Activated T-cell treated with anti-CD3 and anti-CD28 coated beads, Interleukin-2, amount 50 U/mL, for 4 hours (primary cell): ENCODE measurements around the gene KHNYN. TPM values are rescaled to one million over a fixed set of nuclear protein-coding genes. Genes with fewer than 3 reads are reported as not detected.
"Not testable (repeated sequence)": the region's sequence is repeated elsewhere in the genome, so short reads cannot be mapped to it uniquely, and the experiment has no call there.

Source experiments
- ATAC-seq, 2 donors: fragments of 200-7000 bp; cut with Tn5 transposase; one replicate each; pipeline ENCODE4 v1.10.0; 2021
- DNase-seq: peaks from one replicate; pipeline ENCODE4 v3.0.0-alpha.2; 2020
- H3K27me3 Mint-ChIP-seq: one replicate; pipeline ENCODE4 v1.8.0; 2021; ENCODE audit warnings: low read depth, mixed read lengths
- H3K36me3 Mint-ChIP-seq: one replicate; pipeline ENCODE4 v1.8.0; 2022; ENCODE audit warnings: mixed read lengths; ENCODE audit not compliant: insufficient read depth
- H3K4me1 Mint-ChIP-seq: one replicate; pipeline ENCODE4 v1.8.0; 2021; ENCODE audit warnings: low read depth, mixed read lengths
- H3K4me3 Mint-ChIP-seq: one replicate; pipeline ENCODE4 v1.8.0; 2021; ENCODE audit warnings: mild to moderate bottlenecking, moderate library complexity, mixed read lengths
- H3K9me3 Mint-ChIP-seq: one replicate; pipeline ENCODE4 v1.8.0; 2021; ENCODE audit warnings: mixed read lengths
- total RNA-seq, 3 donors: library from RNA; stranded (reverse); gene quantifications; one replicate each; pipeline ENCODE4 v1.2.1, GENCODE V29; 2021

KHNYN gene
- 10 to 100 TPM; 53.2 to 65.1 (median 56.5) TPM for total RNA-seq

GRCh38 chr14:24429395-24430142, at the start of gene KHNYN, which contains the start of gene CBLN3:
TSS of gene KHNYN (plus strand) at chr14:24429954. CDS start at chr14:24430731, 777 bp downstream.
TSS of gene CBLN3 (minus strand) at chr14:24429668. CDS start at chr14:24429054, 614 bp downstream.
- Mint-ChIP-seq H3K4me3 (peak within 1 kb of the TSS; percentile 91), H3K27me3 (no peaks in the 10 kb centered on the region), H3K9me3 (no peaks in the 10 kb centered on the region), H3K4me1 (peaks cover 50% of the 10 kb centered on the region), H3K36me3 (peaks cover 17% of the 10 kb centered on the region)
- peak; percentile 83 for DNase-seq
- ATAC-seq, result peak; percentile 86 to 87

- Mint-ChIP-seq H3K4me1 (no peaks in the 10 kb centered on the region), H3K27me3 (peaks cover 7% of the 10 kb centered on the region), H3K9me3 (no peaks in the 10 kb centered on the region), H3K36me3 (no peaks in the 10 kb centered on the region), H3K4me3 (no peak overlapping the region)
- DNase-seq, result no peak
- ATAC-seq, result peak; percentile 57 to 61
Measured at GRCh38 chr14:24381363-24382063, 48.2 kb upstream of the KHNYN start.

- ATAC-seq (no peak), DNase-seq (no peak)
- Mint-ChIP-seq H3K36me3 (no peaks in the 10 kb centered on the region), H3K4me1 (no peaks in the 10 kb centered on the region), H3K27me3 (peaks cover 7% of the 10 kb centered on the region), H3K9me3 (no peaks in the 10 kb centered on the region), H3K4me3 (no peak overlapping the region)
Measured at GRCh38 chr14:24382064-24382371, 47.7 kb upstream of the KHNYN start.

- no peaks in the 10 kb centered on the region for H3K36me3 Mint-ChIP-seq
- H3K9me3 Mint-ChIP-seq, result no peaks in the 10 kb centered on the region
- peaks cover 7% of the 10 kb centered on the region for H3K27me3 Mint-ChIP-seq
- DNase-seq, result no peak
- no peak overlapping the region for H3K4me3 Mint-ChIP-seq
- H3K4me1 Mint-ChIP-seq, result no peaks in the 10 kb centered on the region
- no peak for ATAC-seq
Measured at GRCh38 chr14:24384169-24384568, 45.6 kb upstream of the KHNYN start.

- H3K4me1 Mint-ChIP-seq, result no peaks in the 10 kb centered on the region
- H3K4me3 Mint-ChIP-seq, result no peak overlapping the region
- no peaks in the 10 kb centered on the region for H3K36me3 Mint-ChIP-seq
- DNase-seq (no peak), ATAC-seq (no peak)
- H3K27me3 Mint-ChIP-seq, result peaks cover 11% of the 10 kb centered on the region
- H3K9me3 Mint-ChIP-seq, result no peaks in the 10 kb centered on the region
Measured at GRCh38 chr14:24385524-24385923, 44.2 kb upstream of the KHNYN start.

- ATAC-seq (no peak), DNase-seq (no peak)
- peaks cover 22% of the 10 kb centered on the region for H3K27me3 Mint-ChIP-seq
- no peak overlapping the region for H3K4me3 Mint-ChIP-seq
- H3K4me1 Mint-ChIP-seq, result no peaks in the 10 kb centered on the region
- no peaks in the 10 kb centered on the region for H3K36me3 Mint-ChIP-seq
- no peaks in the 10 kb centered on the region for H3K9me3 Mint-ChIP-seq
Measured at GRCh38 chr14:24387009-24387345, 42.8 kb upstream of the KHNYN start.

- not testable (repeated sequence) for H3K4me1 Mint-ChIP-seq, H3K4me3 Mint-ChIP-seq, DNase-seq, H3K36me3 Mint-ChIP-seq, H3K9me3 Mint-ChIP-seq, ATAC-seq
- H3K27me3 Mint-ChIP-seq, result peaks cover 26% of the 10 kb centered on the region
Measured at GRCh38 chr14:24387579-24387978, 42.2 kb upstream of the KHNYN start.

GRCh38 chr14:24388474-24389179, 41.1 kb upstream of the KHNYN start:
- peaks cover 29% of the 10 kb centered on the region for H3K27me3 Mint-ChIP-seq
- H3K36me3 Mint-ChIP-seq, result no peaks in the 10 kb centered on the region
- no peaks in the 10 kb centered on the region for H3K4me1 Mint-ChIP-seq
- no peak for ATAC-seq
- H3K4me3 Mint-ChIP-seq, result no peak overlapping the region
- no peaks in the 10 kb centered on the region for H3K9me3 Mint-ChIP-seq
- no peak for DNase-seq

GRCh38 chr14:24389226-24389848, 40.4 kb upstream of the KHNYN start:
- ATAC-seq (no peak), DNase-seq (no peak)
- Mint-ChIP-seq H3K9me3 (no peaks in the 10 kb centered on the region), H3K36me3 (no peaks in the 10 kb centered on the region), H3K27me3 (peaks cover 26% of the 10 kb centered on the region), H3K4me1 (no peaks in the 10 kb centered on the region), H3K4me3 (no peak overlapping the region)

GRCh38 chr14:24390701-24391468, 38.9 kb upstream of the KHNYN start:
- ATAC-seq (no peak), DNase-seq (no peak)
- H3K9me3 Mint-ChIP-seq, result no peaks in the 10 kb centered on the region
- peaks cover 21% of the 10 kb centered on the region for H3K27me3 Mint-ChIP-seq
- H3K4me3 Mint-ChIP-seq, result no peak overlapping the region
- H3K36me3 Mint-ChIP-seq, result no peaks in the 10 kb centered on the region
- H3K4me1 Mint-ChIP-seq, result no peaks in the 10 kb centered on the region

GRCh38 chr14:24392325-24393091, 37.2 kb upstream of the KHNYN start:
- Mint-ChIP-seq H3K27me3 (peaks cover 21% of the 10 kb centered on the region), H3K9me3 (no peaks in the 10 kb centered on the region), H3K36me3 (no peaks in the 10 kb centered on the region), H3K4me3 (no peak overlapping the region), H3K4me1 (no peaks in the 10 kb centered on the region)
- no peak for ATAC-seq
- DNase-seq, result no peak

GRCh38 chr14:24394275-24394674, 35.5 kb upstream of the KHNYN start:
- no peak overlapping the region for H3K4me3 Mint-ChIP-seq
- no peak for ATAC-seq

More at GRCh38 chr14:24394275-24394674, 35.5 kb upstream of the KHNYN start:
- Mint-ChIP-seq H3K36me3 (no peaks in the 10 kb centered on the region), H3K9me3 (no peaks in the 10 kb centered on the region), H3K4me1 (peaks cover 2% of the 10 kb centered on the region), H3K27me3 (peaks cover 21% of the 10 kb centered on the region)
- no peak for DNase-seq
